Stimulated activated CD4-positive, alpha-beta T cell treated with anti-CD3 and anti-CD28 coated beads, TNF-alpha, amount 100 ng/mL, for 1 hour (primary cell): Measurements from ENCODE around the gene PRTFDC1.
"Not testable (repeated sequence)": the region's sequence is repeated elsewhere in the genome, so short reads cannot be mapped to it uniquely, and the experiment has no call there.

Experiments used
- DNase-seq, 3 donors: peaks; one replicate each; pipeline ENCODE4 v3.0.0-alpha.2; 2020; ENCODE audit warnings: low read depth in 3 of 3, low spot score in 1 of 3

PRTFDC1 gene

GRCh38 chr10:24849501-24850299 lies 102.7 kb downstream of the PRTFDC1 start:
- DNase-seq = no peak

GRCh38 chr10:24849051-24849450 lies 103.4 kb downstream of the PRTFDC1 start:
- DNase-seq = no peak

- no peak for DNase-seq
Measured at GRCh38 chr10:24848195-24848594, 104.2 kb downstream of the PRTFDC1 start.

GRCh38 chr10:24847112-24848070 lies 105.0 kb downstream of the PRTFDC1 start:
- no peak for DNase-seq

- DNase-seq = no peak
Measured at GRCh38 chr10:24844742-24845141, 107.7 kb downstream of the PRTFDC1 start.

- no peak for DNase-seq
Measured at GRCh38 chr10:24843256-24843655, 109.2 kb downstream of the PRTFDC1 start.

GRCh38 chr10:24842856-24843255 lies 109.5 kb downstream of the PRTFDC1 start:
- no peak for DNase-seq

- no peak for DNase-seq
Measured at GRCh38 chr10:24841530-24841929, 110.9 kb downstream of the PRTFDC1 start.

GRCh38 chr10:24840784-24841183 lies 111.6 kb downstream of the PRTFDC1 start:
- no peak for DNase-seq

GRCh38 chr10:24837781-24838180 lies 114.6 kb downstream of the PRTFDC1 start:
- DNase-seq = not testable (repeated sequence)

- DNase-seq = no peak
Measured at GRCh38 chr10:24834869-24835268, 117.5 kb downstream of the PRTFDC1 start.

- no peak for DNase-seq
Measured at GRCh38 chr10:24826009-24826408, 126.4 kb downstream of the PRTFDC1 start.

- DNase-seq = no peak
Measured at GRCh38 chr10:24825551-24825950, 126.9 kb downstream of the PRTFDC1 start.

GRCh38 chr10:24824536-24824935 lies 127.9 kb downstream of the PRTFDC1 start:
- no peak for DNase-seq

- DNase-seq = no peak
Measured at GRCh38 chr10:24824124-24824523, 128.3 kb downstream of the PRTFDC1 start.

- DNase-seq = no peak
Measured at GRCh38 chr10:24822590-24822989, 129.8 kb downstream of the PRTFDC1 start.

- DNase-seq = no peak
Measured at GRCh38 chr10:24821986-24822385, 130.4 kb downstream of the PRTFDC1 start.

GRCh38 chr10:24816868-24817396 lies 135.5 kb downstream of the PRTFDC1 start:
- DNase-seq = no peak

- DNase-seq = no peak
Measured at GRCh38 chr10:24814568-24815313, 137.7 kb downstream of the PRTFDC1 start.

- DNase-seq = no peak
Measured at GRCh38 chr10:24813856-24814255, 138.6 kb downstream of the PRTFDC1 start.

GRCh38 chr10:24806262-24806661 lies 146.1 kb downstream of the PRTFDC1 start:
- no peak for DNase-seq
